Brain microvascular endothelial cell (primary cell): Measurements from ENCODE around the gene TRABD2B.
A peak's percentile ranks its signal among the peaks of the same experiment; 100 is the strongest.

Experiments used
- DNase-seq: peaks from one replicate; pipeline ENCODE4 v3.0.0-alpha.2; 2020
- H3K27ac ChIP-seq: fragments of 250-450 bp; sonication (Bioruptor Pico); 2 replicates; pipeline ENCODE4 v1.5.1; 2020; ENCODE audit warnings: mild to moderate bottlenecking, moderate library complexity
- H3K27me3 ChIP-seq: fragments of 250-450 bp; sonication (Bioruptor Pico); replicated peaks from 2 replicates; pipeline ENCODE4 v1.5.1; 2020; ENCODE audit warnings: mild to moderate bottlenecking
- H3K36me3 ChIP-seq: fragments of 250-450 bp; sonication (Bioruptor Pico); replicated peaks from 2 replicates; pipeline ENCODE4 v1.5.1; 2020; ENCODE audit warnings: mild to moderate bottlenecking
- H3K4me3 ChIP-seq: 2 replicates; pipeline ENCODE4 v1.5.1; 2011; ENCODE audit warnings: low read depth, mild to moderate bottlenecking, control low read depth, low read length, moderate library complexity
- CTCF ChIP-seq: IDR thresholded peaks from 2 replicates; pipeline ENCODE4 v1.5.1; 2011; ENCODE audit warnings: low read depth, mild to moderate bottlenecking, moderate library complexity, low read length, control low read depth, inconsistent platforms; ENCODE audit errors: missing control alignments
- in situ Hi-C: cut with HindIII; loops from 2 replicates; pipeline ENCODE4 v1.10.0; 2017; ENCODE audit warnings: low sequenced_read_pairs, low pct_ligation_motif_present

The TRABD2B gene

GRCh38 chr1:47761974-47762373 is 235.2 kb downstream of the TRABD2B start:
- in situ Hi-C loops, result no loop called here
- H3K4me3 ChIP-seq, result no peak overlapping the region
- H3K27ac ChIP-seq, result no peak overlapping the region
- no peak for DNase-seq
- no peak for TF ChIP-seq CTCF
- H3K27me3 ChIP-seq, result no peaks in the 10 kb centered on the region
- H3K36me3 ChIP-seq, result no peaks in the 10 kb centered on the region

GRCh38 chr1:47761201-47761930 is 235.8 kb downstream of the TRABD2B start:
- no peak overlapping the region for H3K27ac ChIP-seq
- H3K36me3 ChIP-seq, result no peaks in the 10 kb centered on the region
- TF ChIP-seq CTCF, result no peak
- no peaks in the 10 kb centered on the region for H3K27me3 ChIP-seq
- in situ Hi-C loops, result no loop called here
- H3K4me3 ChIP-seq, result no peak overlapping the region
- DNase-seq, result no peak

GRCh38 chr1:47759936-47760629 is 237.1 kb downstream of the TRABD2B start:
- Histone ChIP-seq H3K27me3 (no peaks in the 10 kb centered on the region), H3K27ac (no peak overlapping the region), H3K36me3 (no peaks in the 10 kb centered on the region), H3K4me3 (no peak overlapping the region)
- DNase-seq, result no peak
- in situ Hi-C loops, result no loop called here
- no peak for TF ChIP-seq CTCF

- in situ Hi-C loops, result no loop called here
- no peak for DNase-seq
- H3K4me3 ChIP-seq, result no peak overlapping the region
- no peak for TF ChIP-seq CTCF
- peak overlapping the region; percentile 58 for H3K27ac ChIP-seq
- H3K27me3 ChIP-seq, result no peaks in the 10 kb centered on the region
- H3K36me3 ChIP-seq, result no peaks in the 10 kb centered on the region
Measured at GRCh38 chr1:47759251-47759935, 237.8 kb downstream of the TRABD2B start.

GRCh38 chr1:47758341-47759250 is 238.6 kb downstream of the TRABD2B start:
- H3K36me3 ChIP-seq, result no peaks in the 10 kb centered on the region
- TF ChIP-seq CTCF, result no peak
- H3K27ac ChIP-seq, result peak overlapping the region; percentile 58
- H3K4me3 ChIP-seq, result no peak overlapping the region
- H3K27me3 ChIP-seq, result no peaks in the 10 kb centered on the region
- DNase-seq, result peak; percentile 86
- in situ Hi-C loops, result no loop called here
